Endothelial cell of umbilical vein (primary cell): ENCODE data around the gene C4BPA. TPM values are rescaled to one million over a fixed set of nuclear protein-coding genes. Genes with fewer than 3 reads are reported as not detected.

Experiments
- BruUV-seq: library from RNA; stranded (reverse); fragments of 400-500 nt; replicated peaks from 2 replicates; lab custom pipeline; 2021; lab: Mats Ljungman, UMichigan
- CTCF ChIA-PET: fragments of 300-600, 350-600 bp; sonication (Branson Sonifier 250); formaldehyde crosslinking; loops from one replicate; lab custom pipeline; 2021; ENCODE audit warnings: antibody characterized with exemption, inconsistent platforms; lab: Charles Lee
- POLR2A ChIA-PET: fragments of 300-600, 350-600 bp; sonication (Branson Sonifier 250); formaldehyde crosslinking; loops from one replicate; lab custom pipeline; 2021; ENCODE audit warnings: antibody characterized with exemption, inconsistent platforms; lab: Charles Lee
- DNase-seq: peaks from one replicate; pipeline ENCODE4 v3.0.0-alpha.2; 2011; ENCODE audit warnings: low read depth, low spot score
- FAIRE-seq: peaks from 2 replicates; lab custom pipeline; 2011; peaks lifted over from hg19 to GRCh38; lab: Jason Lieb, UNC
- H2AFZ ChIP-seq: 2 replicates; pipeline ENCODE4 v1.6.0; 2012; ENCODE audit warnings: low read depth, low read length, control low read depth, inconsistent platforms
- H3K27ac ChIP-seq: 2 replicates; pipeline ENCODE4 v1.5.1; 2011; ENCODE audit warnings: low read depth, mild to moderate bottlenecking, control low read depth, low read length, moderate library complexity; ENCODE audit not compliant: insufficient read depth
- H3K27me3 ChIP-seq, 2 experiments: 2 replicates each; pipeline versions ENCODE4 v1.6.0 to v1.6.1; 2011; ENCODE audit warnings: low read length in 2 of 2, mixed read lengths in 1 of 2; ENCODE audit not compliant: control insufficient read depth in 2 of 2, insufficient read depth in 2 of 2
- H3K36me3 ChIP-seq, 2 experiments: 2 replicates in 1 of 2; 3 replicates in 1 of 2; pipeline ENCODE4 v1.5.1; 2011; ENCODE audit warnings: low read length in 2 of 2, mild to moderate bottlenecking in 1 of 2, moderate library complexity in 1 of 2; ENCODE audit not compliant: control insufficient read depth in 2 of 2, insufficient read depth in 2 of 2; ENCODE audit errors: extremely low read depth in 1 of 2
- H3K4me1 ChIP-seq: 3 replicates; pipeline ENCODE4 v1.5.1; 2011; ENCODE audit warnings: mild to moderate bottlenecking, low read length; ENCODE audit not compliant: control insufficient read depth, insufficient read depth; ENCODE audit errors: extremely low read depth
- H3K4me2 ChIP-seq: 2 replicates; pipeline ENCODE4 v1.6.1; 2011; ENCODE audit warnings: low read length, control low read depth, mixed read lengths; ENCODE audit not compliant: insufficient read depth
- H3K4me3 ChIP-seq, 3 experiments: fragments of 200-600 bp in 1 of 3; sonication (generic), shearing (Covaris generic) in 1 of 3; replicated peaks in 1 of 3; 2 replicates each; pipeline ENCODE4 v1.5.1; 2011 to 2016; ENCODE audit warnings: control low read depth in 3 of 3, low read length in 3 of 3, mild to moderate bottlenecking in 2 of 3, inconsistent platforms in 1 of 3, low read depth in 1 of 3, moderate library complexity in 1 of 3; ENCODE audit not compliant: insufficient read depth in 1 of 3
- H3K79me2 ChIP-seq: 2 replicates; pipeline ENCODE4 v1.6.0; 2012; ENCODE audit warnings: low read length, inconsistent platforms; ENCODE audit not compliant: control insufficient read depth, insufficient read depth
- H3K9ac ChIP-seq: replicated peaks from 2 replicates; pipeline ENCODE3; 2011; ENCODE audit warnings: low read length, control low read depth; ENCODE audit not compliant: insufficient read depth; ENCODE audit errors: extremely low read depth
- H3K9me1 ChIP-seq: replicated peaks from 3 replicates; pipeline ENCODE4 v1.6.0; 2011; ENCODE audit warnings: mild to moderate bottlenecking, low read length; ENCODE audit not compliant: control insufficient read depth, insufficient read depth; ENCODE audit errors: extremely low read depth
- H3K9me3 ChIP-seq: replicated peaks from 2 replicates; pipeline ENCODE4 v1.5.1; 2012; ENCODE audit warnings: low read length, inconsistent platforms; ENCODE audit not compliant: control insufficient read depth, insufficient read depth
- H4K20me1 ChIP-seq: replicated peaks from 2 replicates; pipeline ENCODE3; 2011; ENCODE audit warnings: mild to moderate bottlenecking, low read length; ENCODE audit not compliant: control insufficient read depth, insufficient read depth; ENCODE audit errors: extremely low read depth
- EZH2 ChIP-seq: IDR thresholded peaks from 2 replicates; pipeline ENCODE4 v1.6.1; 2012; ENCODE audit warnings: borderline replicate concordance, low read depth, mild to moderate bottlenecking, moderate library complexity, low read length, inconsistent platforms; ENCODE audit not compliant: severe bottlenecking
- FOS ChIP-seq: IDR thresholded peaks from 2 replicates; pipeline ENCODE4 v1.6.1; 2011; ENCODE audit warnings: mild to moderate bottlenecking, low read length, moderate library complexity, borderline replicate concordance; ENCODE audit not compliant: insufficient read depth
- GATA2 ChIP-seq: IDR thresholded peaks from 2 replicates; pipeline ENCODE4 v1.7.0; 2011; ENCODE audit warnings: low read depth, mild to moderate bottlenecking, moderate library complexity, mixed read lengths, low read length; ENCODE audit not compliant: insufficient read length, insufficient read depth
- JUN ChIP-seq: IDR thresholded peaks from 2 replicates; pipeline ENCODE4 v1.6.1; 2011; ENCODE audit warnings: borderline replicate concordance, low read depth; ENCODE audit not compliant: insufficient read length, insufficient read depth
- MYC ChIP-seq: IDR thresholded peaks from one replicate; pipeline ENCODE4 v1.6.1; 2011; ENCODE audit warnings: mild to moderate bottlenecking, low read depth, low read length
- POLR2A ChIP-seq: IDR thresholded peaks from 2 replicates; pipeline ENCODE4 v1.6.1; 2012; ENCODE audit warnings: low read depth, mild to moderate bottlenecking, control low read depth, low read length
- POLR2AphosphoS5 ChIP-seq: IDR thresholded peaks from 2 replicates; pipeline ENCODE4 v1.6.1; 2012; ENCODE audit warnings: low read depth, mild to moderate bottlenecking, control low read depth, low read length, moderate library complexity; ENCODE audit not compliant: insufficient read depth
- dilution Hi-C: fragments of 300-500 bp; cut with MboI; formaldehyde crosslinking; loops from one replicate; pipeline ENCODE4 v1.15.0; 2019; ENCODE audit warnings: low sequenced_read_pairs; ENCODE audit not compliant: extremely low pct_ligation_motif_present
- intact Hi-C: fragments of 100-400 bp; cut with micrococcal nuclease; formaldehyde crosslinking; loops from one replicate; pipeline ENCODE4 v1.10.0; 2022
- polyA plus RNA-seq, 4 experiments: library from polyadenylated mRNA; depleted of rRNA in 3 of 4; stranded (reverse) in 3 of 4; unstranded in 1 of 4; fragments of >200 nt; gene quantifications; 2 replicates each; pipeline versions ENCODE4 v1.2.1 to v1.2.3, GENCODE V29; 2011 to 2012; ENCODE audit warnings: missing spikeins in 1 of 4
- total RNA-seq: library from RNA; stranded (reverse); gene quantifications from 2 replicates; pipeline ENCODE4 v1.2.3, GENCODE V29; 2021
- TF ChIP-seq, protein P1 (sequence below): IDR thresholded peaks from 2 replicates; pipeline ENCODE4 v1.6.1; 2011; ENCODE audit not compliant: insufficient read depth, insufficient read length
- TF ChIP-seq, protein P2 (sequence below), 2 donors: IDR thresholded peaks; 1 replicate in 1 of 2; 2 replicates in 1 of 2; pipeline ENCODE4 v1.5.1; 2011; ENCODE audit warnings: low read length in 2 of 2, mild to moderate bottlenecking in 2 of 2, moderate library complexity in 2 of 2, control low read depth in 1 of 2, inconsistent platforms in 1 of 2, low read depth in 1 of 2; ENCODE audit not compliant: insufficient read depth in 1 of 2; ENCODE audit errors: extremely low read depth in 1 of 2

The C4BPA gene
- total and polyA plus RNA-seq, 2 donors (not counting 3 experiments of a cell fraction or from before 2014, with no cell fraction given), result not detected

DNA sequence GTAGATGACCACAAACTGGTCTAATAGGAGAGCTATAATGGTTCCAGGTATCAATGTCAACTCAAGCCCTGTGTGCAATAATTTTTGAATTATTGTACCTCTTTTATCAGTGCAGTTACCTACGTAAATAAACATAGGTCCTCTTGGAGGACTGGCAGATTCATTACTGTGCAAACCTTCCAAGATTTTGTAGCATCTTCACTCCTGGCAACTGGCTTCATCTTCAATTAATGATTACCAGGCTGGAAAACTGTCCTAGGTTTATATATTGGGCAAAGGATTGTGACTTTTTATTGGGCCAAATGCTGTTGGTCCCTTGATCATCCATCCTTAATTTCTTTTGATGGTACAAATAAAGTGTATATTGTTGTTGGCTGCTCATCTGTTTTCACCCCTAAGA, 35.6 kb downstream of the C4BPA start:
- H2AFZ ChIP-seq, result no peak overlapping the region
- ChIA-PET POLR2A (no interaction called here), CTCF (no interaction called here)
- TF ChIP-seq POLR2A, result no peak
- TF ChIP-seq GATA2, result no peak
- no peak for TF ChIP-seq EZH2
- TF ChIP-seq POLR2AphosphoS5, result no peak
- TF ChIP-seq, protein P1, sequence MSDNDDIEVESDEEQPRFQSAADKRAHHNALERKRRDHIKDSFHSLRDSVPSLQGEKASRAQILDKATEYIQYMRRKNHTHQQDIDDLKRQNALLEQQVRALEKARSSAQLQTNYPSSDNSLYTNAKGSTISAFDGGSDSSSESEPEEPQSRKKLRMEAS, result no peak
- TF ChIP-seq MYC, result no peak
- no peak for TF ChIP-seq JUN
- TF ChIP-seq, protein P2, sequence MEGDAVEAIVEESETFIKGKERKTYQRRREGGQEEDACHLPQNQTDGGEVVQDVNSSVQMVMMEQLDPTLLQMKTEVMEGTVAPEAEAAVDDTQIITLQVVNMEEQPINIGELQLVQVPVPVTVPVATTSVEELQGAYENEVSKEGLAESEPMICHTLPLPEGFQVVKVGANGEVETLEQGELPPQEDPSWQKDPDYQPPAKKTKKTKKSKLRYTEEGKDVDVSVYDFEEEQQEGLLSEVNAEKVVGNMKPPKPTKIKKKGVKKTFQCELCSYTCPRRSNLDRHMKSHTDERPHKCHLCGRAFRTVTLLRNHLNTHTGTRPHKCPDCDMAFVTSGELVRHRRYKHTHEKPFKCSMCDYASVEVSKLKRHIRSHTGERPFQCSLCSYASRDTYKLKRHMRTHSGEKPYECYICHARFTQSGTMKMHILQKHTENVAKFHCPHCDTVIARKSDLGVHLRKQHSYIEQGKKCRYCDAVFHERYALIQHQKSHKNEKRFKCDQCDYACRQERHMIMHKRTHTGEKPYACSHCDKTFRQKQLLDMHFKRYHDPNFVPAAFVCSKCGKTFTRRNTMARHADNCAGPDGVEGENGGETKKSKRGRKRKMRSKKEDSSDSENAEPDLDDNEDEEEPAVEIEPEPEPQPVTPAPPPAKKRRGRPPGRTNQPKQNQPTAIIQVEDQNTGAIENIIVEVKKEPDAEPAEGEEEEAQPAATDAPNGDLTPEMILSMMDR (IDR thresholded peaks at IDR 0.05; ENCODE audit: extremely low read depth in 1 of 2, insufficient read depth in 1 of 2, low read depth in 1 of 2, low read length in 2 of 2), result no peak
- TF ChIP-seq FOS, result no peak
- no peak overlapping the region for H3K27ac ChIP-seq
- H3K9me3 ChIP-seq, result no peaks in the 10 kb centered on the region
- no peaks in the 10 kb centered on the region for H3K9me1 ChIP-seq
- intact Hi-C loops, result no loop called here
- no peak for FAIRE-seq
- no peaks in the 10 kb centered on the region for H4K20me1 ChIP-seq
- dilution Hi-C loops, result no loop called here
- no peak overlapping the region for H3K4me2 ChIP-seq
- H3K36me3 ChIP-seq, result no peaks in the 10 kb centered on the region
- no peak overlapping the region for H3K9ac ChIP-seq
- no peaks in the 10 kb centered on the region for H3K4me1 ChIP-seq
- H3K27me3 ChIP-seq, result no peaks in the 10 kb centered on the region
- BruUV-seq, result no TSS peak
- DNase-seq, result no peak
- H3K4me3 ChIP-seq, result no peak overlapping the region
- H3K79me2 ChIP-seq, result no peaks in the 10 kb centered on the region
